NCI-H2107 (cell line): ENCODE data around the gene NRG3.

Experiments
- DNase-seq: peaks from one replicate; lab custom pipeline; 2025; lab: John Stamatoyannopoulos, UW

The NRG3 gene

DNA sequence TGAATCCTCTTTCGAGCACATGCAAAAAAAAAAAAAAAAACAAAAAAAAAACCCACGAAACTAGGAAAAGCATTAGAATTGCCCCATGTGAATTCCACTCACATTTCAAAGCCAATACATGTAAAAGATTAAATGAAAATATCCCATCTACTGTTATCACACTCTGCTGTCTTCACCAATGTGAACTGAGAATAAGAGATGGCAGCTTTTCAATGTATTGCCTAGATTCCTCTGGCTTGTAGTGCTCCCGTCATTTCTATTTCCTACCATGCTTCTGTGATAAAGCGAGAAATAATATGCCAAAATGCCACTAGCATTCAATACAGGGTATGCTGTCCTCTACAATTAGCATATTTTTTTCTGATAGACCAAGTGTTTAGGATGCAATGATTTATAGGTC lies 517.0 kb downstream of the NRG3 start:
- no peak for DNase-seq

DNA sequence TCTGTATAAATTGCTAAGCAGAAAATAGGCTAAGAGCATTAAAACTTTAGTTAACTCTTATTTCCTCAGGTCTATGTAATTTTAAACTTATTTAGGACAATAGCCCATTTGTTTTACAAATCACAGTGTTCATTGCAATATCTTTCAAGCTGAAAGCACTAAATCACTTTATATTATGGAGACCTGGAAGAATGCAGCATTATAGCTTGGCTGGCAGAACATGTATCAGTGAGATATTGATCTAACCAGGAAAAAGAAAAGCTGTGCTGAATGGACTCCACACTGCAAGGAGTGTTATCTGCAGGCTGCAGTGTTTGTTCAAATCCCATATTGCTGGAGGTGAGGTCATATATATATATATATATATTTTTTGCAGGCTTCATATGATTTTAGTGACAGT lies 517.5 kb downstream of the NRG3 start:
- no peak for DNase-seq

DNA sequence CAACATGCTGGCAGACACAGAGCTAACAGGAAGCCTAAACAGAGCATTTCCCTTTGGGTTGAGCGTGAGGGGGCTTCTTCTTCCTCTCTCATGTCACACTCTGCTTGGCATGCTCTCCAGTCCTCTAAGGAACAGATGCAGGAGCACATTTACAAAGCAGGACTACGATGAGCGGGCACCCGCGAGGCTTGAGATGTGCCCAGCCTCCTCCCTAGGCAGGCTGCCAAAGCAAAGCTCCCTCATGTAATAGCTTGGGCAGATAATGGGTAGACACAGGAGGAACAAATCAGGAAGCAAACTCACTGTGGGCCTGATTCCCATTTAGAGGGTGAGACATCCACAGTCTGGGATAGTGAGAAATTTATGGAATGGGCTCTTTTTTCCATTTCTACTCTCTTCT lies 519.1 kb downstream of the NRG3 start:
- no peak for DNase-seq

DNA sequence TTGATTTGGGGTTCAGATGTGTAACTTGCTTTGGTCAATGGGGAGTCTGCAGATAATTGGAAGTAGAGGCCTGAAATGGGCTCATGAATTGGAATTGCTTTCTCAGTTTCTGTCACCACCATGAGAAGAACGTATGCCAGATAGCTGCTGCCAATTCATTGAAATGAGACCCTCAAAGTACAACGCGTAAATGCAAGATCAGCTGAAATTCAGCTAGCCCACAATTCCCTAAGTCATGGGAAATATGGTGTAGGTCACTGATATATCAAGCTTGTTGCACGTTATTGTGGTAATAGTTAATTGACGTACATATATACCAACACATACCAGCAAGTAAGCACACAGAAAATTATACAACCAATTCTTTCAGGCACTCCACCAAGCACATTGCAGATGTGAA lies 520.0 kb downstream of the NRG3 start:
- no peak for DNase-seq

DNA sequence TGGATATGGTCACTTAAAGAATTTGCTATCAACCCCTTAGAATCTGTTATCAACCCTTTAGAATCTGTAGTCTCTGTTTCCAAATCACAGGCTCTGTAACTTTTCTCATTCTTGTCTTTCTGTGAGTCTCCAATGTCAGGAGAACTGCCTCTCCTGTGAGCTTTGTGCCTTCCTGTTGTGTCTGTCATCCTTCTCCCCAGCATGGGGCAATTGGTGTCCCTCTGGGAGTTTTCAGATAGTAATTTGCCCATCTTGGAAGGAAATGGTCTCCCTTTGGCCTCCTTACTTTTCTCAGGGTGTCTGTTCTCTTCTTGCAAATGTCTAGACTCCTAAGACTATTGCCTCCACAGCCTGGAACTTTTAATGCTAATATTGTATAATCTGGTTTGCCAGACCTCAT lies 521.9 kb downstream of the NRG3 start:
- DNase-seq: no peak

DNA sequence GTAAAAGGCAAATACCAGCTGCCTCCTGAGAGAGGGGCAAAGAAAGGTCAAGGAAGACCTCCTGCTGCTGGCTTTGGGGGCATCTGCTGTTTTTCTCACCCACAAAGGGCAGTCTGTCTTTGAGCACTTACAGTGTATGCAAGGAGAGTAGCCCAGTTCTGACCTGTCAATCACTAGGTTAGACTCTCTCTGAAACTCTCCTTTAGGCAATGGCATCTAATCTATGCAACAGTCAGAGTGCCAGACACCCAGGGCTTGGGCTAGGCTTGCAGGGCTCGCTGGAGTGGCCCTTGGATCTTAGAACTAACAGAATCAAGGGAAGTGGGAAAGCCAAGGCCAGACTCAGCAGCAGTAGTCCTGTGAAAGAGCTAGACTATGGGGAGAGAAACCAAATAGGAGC lies 522.9 kb downstream of the NRG3 start:
- no peak for DNase-seq

DNA sequence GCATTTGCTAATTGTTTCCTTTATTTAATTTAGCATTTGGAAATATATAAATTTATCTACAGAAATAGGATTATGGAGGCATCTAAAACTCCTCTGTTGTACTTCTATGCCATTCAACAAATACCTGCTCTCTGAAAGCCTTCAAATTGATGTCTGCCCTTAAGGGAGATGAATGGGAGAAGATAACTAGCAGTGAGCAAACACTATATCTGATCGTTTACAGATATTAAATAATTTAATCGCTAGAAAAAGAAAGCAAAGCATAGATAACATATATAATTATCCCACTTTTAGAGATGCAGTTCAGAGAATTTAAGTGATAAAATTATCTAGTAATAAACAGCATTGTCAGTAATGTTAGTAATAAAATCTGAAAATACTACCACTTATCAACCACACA lies 524.9 kb downstream of the NRG3 start:
- DNase-seq: no peak

DNA sequence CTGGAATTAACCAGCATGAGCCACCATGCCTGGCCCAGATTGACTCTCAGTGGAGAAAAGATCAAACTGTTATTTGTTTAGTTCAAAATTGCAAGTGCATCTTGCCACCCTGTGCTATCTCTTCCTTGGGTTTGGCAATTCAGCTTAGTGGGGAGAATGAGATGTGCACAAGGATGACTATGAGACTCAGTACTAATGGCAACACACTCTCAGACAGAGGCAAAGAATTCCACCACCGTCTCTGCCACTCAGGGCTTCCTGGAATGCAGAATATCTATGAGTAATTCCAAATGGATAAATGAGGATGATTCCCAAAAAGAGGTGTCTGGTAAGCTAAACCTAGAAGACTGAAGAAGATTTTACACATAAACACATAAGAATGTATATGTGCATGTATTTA lies 525.8 kb downstream of the NRG3 start:
- no peak for DNase-seq

DNA sequence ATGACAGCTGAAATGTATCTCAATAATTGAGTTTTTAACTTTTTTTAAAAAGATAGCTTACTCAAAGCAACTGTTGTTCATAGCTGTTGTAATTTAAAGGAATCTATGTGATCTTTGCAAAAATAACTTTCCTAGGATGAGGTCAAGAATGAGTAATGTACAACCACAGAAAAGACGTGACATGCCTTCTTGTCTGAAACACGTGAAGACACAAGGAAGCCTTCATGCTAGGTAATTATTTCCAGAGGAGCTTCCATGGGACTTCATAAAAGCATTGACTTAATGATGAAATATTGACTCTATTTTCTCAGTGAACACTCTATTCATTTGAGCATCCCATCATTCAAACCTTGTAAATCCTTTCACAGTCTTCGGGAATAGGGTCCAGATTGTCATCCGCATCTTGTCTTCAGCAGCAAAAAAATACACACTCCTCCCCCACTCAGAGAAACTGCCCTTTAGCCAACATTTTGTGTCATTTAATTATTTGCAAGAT lies 528.0 kb downstream of the NRG3 start:
- no peak for DNase-seq

DNA sequence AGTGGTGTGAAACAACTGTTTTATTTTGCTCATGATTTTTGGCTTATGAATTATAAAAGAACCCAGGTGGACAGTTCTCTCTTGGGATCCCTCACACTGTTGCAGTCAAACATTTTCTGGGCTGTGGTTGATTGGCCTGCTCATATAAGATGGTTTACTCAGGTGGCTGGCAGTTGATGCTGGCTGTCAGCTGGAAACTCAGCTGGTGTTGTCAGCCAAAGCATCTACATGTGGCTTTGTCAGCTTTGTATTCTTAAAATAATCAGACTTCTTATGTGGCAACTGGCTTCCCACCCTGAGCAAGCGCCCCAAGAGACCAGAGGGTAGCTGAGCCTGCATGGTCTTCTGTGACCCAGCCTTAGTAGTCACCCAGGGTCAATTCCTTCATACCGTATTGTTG lies 534.7 kb downstream of the NRG3 start:
- no peak for DNase-seq

DNA sequence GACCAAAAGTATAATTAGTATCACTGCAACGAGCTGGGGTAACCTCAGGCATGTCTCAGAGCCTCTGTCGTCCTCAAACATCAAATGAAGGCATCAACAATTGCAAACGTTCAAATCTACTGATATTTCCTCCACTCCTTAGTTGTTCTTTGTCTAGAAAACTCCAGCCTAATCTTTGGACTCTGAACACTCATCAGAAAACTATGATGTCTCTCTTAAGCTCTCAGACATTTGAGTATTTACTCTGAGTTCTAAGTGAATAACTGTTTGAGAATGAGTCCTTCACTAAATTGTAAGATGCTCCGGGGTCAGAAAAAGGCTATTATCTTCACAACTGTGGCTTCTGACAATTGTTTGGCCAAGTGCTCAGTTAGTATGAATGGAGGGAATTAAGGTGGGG lies 536.4 kb downstream of the NRG3 start:
- no peak for DNase-seq

DNA sequence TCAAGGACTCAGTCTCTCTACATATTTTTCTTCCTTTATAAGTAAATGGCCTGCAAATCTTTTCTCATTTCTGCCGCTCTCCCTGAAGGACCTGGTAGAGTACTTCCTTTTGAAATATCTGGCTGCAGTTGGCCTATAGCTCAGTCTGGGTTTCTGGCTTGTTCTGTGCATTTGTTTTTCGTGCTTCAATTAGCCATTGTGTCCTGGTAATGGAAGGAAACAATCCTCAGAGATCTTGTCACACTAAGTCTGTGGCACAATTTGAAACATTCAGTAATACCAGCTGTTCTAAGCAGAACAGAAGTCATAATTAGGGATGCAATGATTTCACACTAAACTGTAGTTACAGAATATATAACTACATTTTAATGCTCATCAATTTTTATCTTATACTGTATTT lies 545.0 kb downstream of the NRG3 start:
- DNase-seq: no peak

DNA sequence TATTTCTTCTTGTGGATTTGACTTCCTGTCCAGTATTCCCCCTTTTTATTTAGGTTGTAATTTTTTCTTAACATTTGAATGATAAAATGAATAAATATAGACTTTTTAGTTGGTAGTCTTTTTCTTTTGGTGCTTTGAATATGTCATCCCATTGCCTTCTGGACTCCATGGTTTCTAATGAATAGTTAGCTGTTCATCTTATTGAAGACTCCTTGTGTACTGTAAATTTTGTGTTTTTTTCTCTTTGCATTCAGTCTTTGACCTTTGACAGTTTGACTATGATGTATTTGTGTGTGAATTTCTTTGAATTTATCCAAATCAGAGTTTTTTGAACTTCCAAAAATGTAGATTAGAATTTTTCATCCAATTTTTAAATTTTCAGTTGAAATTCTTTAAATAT lies 554.3 kb downstream of the NRG3 start:
- DNase-seq: no peak

DNA sequence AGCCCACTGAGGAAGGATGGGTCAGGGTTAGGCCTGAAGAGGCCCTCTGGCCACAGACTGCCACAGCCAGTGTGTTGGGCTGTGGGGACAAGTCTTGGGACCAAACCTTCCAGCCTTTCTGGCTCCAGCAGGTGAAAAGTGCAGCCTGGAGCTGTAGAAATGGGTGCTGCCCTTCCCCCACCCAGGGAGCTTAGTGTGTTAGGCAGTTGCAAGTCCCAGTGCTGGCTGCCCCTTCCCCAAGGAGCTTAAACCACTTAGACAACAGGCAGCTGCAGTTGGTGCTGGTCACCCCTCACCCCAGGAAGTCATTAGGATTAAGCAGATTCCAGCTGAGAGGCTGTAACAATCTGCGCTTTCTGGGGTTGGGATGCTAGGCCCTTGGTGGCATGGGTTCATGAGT lies 563.3 kb downstream of the NRG3 start:
- DNase-seq: no peak

DNA sequence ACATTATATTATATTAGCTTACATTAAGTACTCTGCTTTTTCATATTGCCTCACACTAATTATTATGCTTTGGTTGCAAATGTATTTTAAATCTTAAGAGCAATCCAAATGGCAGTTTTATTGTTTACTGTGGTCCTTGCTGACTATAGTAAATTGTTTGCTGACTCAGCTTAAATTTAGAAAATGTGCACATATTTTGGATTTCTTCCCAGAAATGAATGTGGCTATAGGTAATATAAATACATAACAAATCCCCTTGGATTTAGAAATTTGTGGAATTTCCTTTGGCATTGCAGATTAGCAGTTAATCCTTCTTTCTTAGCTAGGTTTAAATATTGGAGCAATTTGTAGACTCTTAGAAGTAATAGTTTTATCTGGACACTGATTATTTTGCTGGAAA lies 565.8 kb downstream of the NRG3 start:
- DNase-seq: no peak

DNA sequence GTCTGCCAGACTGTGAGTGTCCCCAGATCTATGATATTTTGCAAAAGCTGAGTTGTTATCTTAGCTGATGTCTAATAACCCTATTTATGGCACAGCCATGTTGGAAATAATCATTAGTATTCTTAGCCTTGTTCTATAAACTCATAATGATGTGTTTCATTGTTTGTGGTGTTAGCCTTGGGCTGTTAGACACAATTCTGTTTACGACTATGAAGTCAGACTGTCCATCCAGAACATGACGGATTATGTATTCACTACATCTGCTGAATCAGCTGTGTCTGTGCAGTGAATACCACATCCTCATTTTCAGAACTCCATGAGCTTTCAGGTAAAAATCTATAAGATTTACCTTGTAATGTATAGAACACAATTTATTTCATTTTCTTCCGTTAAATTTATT lies 577.1 kb downstream of the NRG3 start:
- DNase-seq: no peak

DNA sequence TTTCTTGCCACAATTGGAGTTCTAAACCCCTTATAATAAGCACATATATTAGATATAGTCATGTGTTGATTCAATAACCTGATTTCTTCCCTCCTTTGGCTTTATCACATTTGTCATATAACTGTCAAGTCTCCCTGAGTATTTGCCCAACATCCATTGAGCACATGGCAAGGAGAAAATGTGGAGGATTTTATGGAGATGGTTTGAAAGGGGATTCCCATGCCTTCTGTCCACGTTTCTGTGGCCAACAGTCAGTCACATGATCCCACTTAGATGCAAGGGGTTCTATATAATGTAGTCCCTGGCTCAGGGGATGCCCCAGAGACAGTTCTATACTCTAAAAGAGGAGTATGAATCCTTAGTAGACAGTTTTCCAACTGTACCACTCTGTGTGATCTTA lies 577.7 kb downstream of the NRG3 start:
- DNase-seq: no peak

DNA sequence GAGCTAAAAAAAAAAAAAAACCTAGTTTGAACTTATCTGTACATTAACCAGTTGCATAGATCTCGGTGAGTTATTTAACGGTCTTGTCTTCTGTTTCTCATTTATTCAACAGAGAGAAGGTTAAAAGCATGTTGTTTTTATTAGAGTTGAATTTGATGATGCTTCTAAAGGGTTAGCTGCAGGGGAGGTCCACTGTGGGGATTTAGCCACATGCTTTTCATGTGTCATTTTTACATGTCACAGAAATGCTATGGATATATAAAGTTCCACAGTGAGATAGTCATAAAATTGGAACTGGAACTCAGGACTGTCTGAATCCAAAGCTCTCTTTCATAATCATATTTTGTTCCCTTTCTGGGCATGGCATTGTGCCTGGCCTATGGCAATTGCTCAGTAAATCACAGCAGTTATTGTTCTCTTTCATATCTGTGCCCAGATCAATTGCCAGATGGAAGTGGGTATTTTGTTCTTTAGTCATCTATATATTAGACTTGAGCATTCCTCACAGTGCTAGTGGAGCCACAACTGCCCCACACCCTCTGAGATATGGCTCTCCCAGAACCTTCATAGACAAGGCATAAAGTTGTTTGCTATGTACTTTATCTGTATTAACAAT lies 578.8 kb downstream of the NRG3 start:
- DNase-seq: no peak

DNA sequence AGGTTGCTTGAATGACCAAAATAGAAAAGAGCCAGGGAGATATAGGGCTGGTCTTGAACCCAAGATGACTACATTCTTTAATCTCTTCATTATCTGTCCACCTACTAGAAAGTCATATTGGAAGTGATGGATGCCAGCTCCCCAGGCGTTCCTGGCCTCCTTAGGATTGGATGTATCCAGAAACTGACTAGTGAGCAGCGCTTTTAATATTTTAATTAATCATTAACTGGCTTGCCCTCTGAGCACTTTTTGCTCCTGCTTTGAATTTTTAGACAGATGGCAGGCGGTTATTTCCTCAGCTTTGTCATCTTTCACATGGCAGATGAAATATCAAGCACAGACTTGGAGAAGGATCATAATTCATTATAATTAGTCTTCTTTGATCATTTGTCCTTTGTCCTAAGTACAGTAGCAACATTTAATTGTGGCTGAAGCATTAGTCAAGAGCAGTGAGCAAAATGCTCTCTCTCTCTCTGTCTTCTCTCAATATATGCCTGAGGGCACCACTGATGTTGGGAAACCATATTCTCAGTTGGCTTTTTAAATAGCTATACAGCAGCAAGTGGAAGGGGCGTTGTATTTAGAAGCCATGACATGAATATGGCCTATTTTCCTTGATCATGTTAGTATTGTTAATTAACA lies 588.0 kb downstream of the NRG3 start:
- no peak for DNase-seq

DNA sequence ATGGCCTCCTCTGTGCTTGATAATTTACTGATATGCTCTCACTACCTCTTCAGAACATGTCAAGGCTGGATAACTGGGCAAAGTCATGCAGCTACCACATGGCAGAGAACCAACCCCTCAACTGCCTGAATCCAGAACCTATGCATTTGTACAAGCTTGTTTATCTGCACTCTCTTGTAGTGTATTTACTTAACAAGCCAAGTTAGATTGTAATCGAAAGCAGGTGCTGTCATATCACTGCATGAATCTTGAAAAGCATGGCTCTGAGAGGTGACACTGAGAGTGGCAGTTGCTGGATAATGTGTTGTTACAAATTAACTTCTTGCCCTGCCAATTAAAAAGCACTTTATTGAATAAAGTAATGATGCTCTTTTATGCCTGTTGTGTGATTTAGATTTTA lies 588.6 kb downstream of the NRG3 start:
- DNase-seq: no peak

DNA sequence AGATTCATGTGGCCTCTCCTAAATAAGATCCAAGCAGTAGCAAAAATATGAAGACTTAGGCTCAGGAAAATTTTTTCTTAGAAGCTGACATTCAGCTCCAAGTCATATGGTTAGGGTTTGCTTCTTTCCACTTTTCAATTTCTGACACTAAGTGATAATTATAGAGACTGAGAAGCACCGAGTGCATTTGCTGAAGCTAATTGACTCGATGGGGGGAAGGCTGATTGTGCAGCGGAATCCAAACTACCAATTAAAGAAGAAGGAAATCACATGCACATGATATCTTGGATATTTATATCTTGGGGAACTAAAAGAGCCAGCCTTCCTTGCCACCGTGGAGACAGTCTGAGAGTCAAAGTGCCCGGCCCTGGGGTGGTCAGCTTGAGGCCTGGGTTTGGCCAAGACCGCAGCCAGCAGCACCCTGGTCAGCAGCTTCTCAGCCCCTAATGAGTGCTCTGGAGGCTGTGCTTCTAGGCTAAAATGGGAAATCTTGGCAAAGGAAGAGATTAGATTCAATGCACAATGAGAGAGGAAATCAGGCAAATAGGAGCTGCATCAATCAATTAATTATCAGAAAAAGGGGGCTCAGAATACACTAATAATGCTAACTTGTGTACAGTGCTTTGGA lies 589.3 kb downstream of the NRG3 start:
- no peak for DNase-seq

DNA sequence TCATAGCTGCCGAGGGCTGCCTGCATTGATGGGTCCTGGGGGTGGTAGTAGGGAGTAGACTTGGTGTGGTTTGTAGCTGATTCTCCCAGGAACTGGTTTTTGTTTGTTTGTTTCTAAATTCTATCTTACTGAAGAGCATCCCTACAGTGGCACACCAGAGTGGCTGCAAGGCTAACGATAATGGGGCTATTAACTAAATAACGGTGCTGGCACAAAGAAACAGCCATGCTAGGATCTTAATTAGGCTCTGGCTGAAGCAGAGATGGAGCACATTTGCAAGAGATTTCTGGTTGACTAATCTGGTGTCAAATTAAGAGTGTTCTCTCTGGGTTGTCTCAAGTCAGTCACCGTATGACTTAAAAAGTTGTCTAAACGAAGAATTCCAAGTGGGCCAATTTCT lies 590.0 kb downstream of the NRG3 start:
- DNase-seq: no peak

DNA sequence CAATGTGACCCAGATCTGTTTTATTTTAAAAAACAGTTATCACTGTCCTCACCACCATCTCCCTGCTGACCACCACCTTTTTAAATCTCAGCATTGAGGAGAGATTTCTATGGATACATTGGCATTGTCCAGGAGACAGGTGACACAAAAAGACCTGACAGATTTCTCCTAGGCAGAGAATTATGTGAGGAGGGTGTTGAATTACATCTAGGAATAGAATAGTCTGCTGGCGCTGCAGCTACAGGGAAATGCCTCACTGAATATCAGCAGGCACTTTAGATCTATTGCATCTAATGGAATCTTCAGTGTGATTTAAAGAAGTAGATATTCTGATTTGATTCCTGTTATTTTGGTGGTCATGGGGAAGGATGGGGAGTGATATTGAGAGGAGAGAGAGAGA lies 593.5 kb downstream of the NRG3 start:
- no peak for DNase-seq
